ENCODE measurements around the gene POLD4. TPM values are rescaled to one million over a fixed set of nuclear protein-coding genes. Genes with fewer than 3 reads are reported as not detected.

POLD4 gene
- total RNA-seq, 1 experiment from 2014 or later = 19.5 TPM

- TF ChIP-seq, protein P1, sequence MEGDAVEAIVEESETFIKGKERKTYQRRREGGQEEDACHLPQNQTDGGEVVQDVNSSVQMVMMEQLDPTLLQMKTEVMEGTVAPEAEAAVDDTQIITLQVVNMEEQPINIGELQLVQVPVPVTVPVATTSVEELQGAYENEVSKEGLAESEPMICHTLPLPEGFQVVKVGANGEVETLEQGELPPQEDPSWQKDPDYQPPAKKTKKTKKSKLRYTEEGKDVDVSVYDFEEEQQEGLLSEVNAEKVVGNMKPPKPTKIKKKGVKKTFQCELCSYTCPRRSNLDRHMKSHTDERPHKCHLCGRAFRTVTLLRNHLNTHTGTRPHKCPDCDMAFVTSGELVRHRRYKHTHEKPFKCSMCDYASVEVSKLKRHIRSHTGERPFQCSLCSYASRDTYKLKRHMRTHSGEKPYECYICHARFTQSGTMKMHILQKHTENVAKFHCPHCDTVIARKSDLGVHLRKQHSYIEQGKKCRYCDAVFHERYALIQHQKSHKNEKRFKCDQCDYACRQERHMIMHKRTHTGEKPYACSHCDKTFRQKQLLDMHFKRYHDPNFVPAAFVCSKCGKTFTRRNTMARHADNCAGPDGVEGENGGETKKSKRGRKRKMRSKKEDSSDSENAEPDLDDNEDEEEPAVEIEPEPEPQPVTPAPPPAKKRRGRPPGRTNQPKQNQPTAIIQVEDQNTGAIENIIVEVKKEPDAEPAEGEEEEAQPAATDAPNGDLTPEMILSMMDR (conservative IDR thresholded peaks at IDR 0.05) = peak; percentile 97
- Mint-ChIP-seq H3K4me1 (peaks cover 34 to 42% of the 10 kb centered on the region in 2 experiments), H3K9me3 (no peaks in the 10 kb centered on the region), H3K27ac (peak overlapping the region in 1 of 3 experiments; percentile 20; a peak in 1 of 7 replicates), H3K27me3 (ENCODE audit: low read depth) (peaks cover 29% of the 10 kb centered on the region), H3K4me3 (peak overlapping the region in 1 of 2 experiments; percentile 3; a peak in 2 of 5 replicates), H3K36me3 (ENCODE audit: insufficient read depth in 1 of 3, low read depth in 3 of 3) (no peaks in the 10 kb centered on the region)
- Histone ChIP-seq H3K56ac (ENCODE audit: insufficient read length, low read depth, low read length) (no peak overlapping the region), H2BK5ac (ENCODE audit: insufficient read length, low read length) (no peak overlapping the region), H3K9me3 (ENCODE audit: control insufficient read depth, low read depth, low read length) (no peaks in the 10 kb centered on the region), H3K4me1 (ENCODE audit: insufficient read depth, low read length) (no peaks in the 10 kb centered on the region), H4K91ac (ENCODE audit: insufficient read length, low read depth, low read length) (no peak overlapping the region), H3K18ac (ENCODE audit: insufficient read length, low read depth, low read length) (no peak overlapping the region), H3K27me3 (ENCODE audit: insufficient read depth, low read length) (no peaks in the 10 kb centered on the region; the same call in 1 of the 2 replicates), H3K4me2 (ENCODE audit: insufficient read depth, insufficient read length, low read length) (no peak overlapping the region), H3T11ph (ENCODE audit: low read length) (no peak overlapping the region), H3K14ac (ENCODE audit: insufficient read depth, low read length) (no peak overlapping the region), H3K79me1 (ENCODE audit: insufficient read depth, low read depth, low read length, poor library complexity, severe bottlenecking) (no peaks in the 10 kb centered on the region), H2AFZ (ENCODE audit: low read length) (no peak overlapping the region), H2BK15ac (ENCODE audit: low read depth, low read length) (no peak overlapping the region), H2BK12ac (ENCODE audit: insufficient read length, low read depth, low read length) (no peak overlapping the region), H3K23ac (ENCODE audit: insufficient read length, low read depth, low read length) (no peak overlapping the region), H2BK20ac (ENCODE audit: low read depth, low read length, poor library complexity, severe bottlenecking) (no peak overlapping the region), H2AK5ac (ENCODE audit: insufficient read length, low read length) (no peak overlapping the region), H3K4ac (ENCODE audit: low read depth, low read length) (no peak overlapping the region), H4K8ac (replicated peaks; ENCODE audit: insufficient read length, low read depth, low read length) (no peak overlapping the region), H4K5ac (ENCODE audit: insufficient read length, low read depth, low read length) (no peak overlapping the region), H4K20me1 (ENCODE audit: control insufficient read depth, insufficient read depth, insufficient read length) (no peaks in the 10 kb centered on the region), H3K9ac (ENCODE audit: extremely low read depth, insufficient read length, low read length) (no peak overlapping the region), H3K23me2 (ENCODE audit: insufficient read length, low read depth, low read length, poor library complexity, severe bottlenecking) (peaks cover 14% of the 10 kb centered on the region), H3K79me2 (ENCODE audit: insufficient read depth, low read length) (no peaks in the 10 kb centered on the region), H3K27ac (ENCODE audit: insufficient read length, low read depth, low read length) (no peak overlapping the region), H2BK120ac (ENCODE audit: low read depth, low read length, poor library complexity, severe bottlenecking) (no peak overlapping the region)
- WGBS (ENCODE audit: extremely low coverage, insufficient read length, low lambda C conversion rate) = no CpG with 5 or more reads among the region's 3 CpGs
- peak; percentile 86 for DNase-seq
These were observed 3.7 kb upstream of the POLD4 start for GRCh38 chr11:67356864-67357561.

Data from H9 (cell line).